WTC11 (cell line): ENCODE results near the gene CCR2.

Experiments
- CBFB ChIP-seq: sonication (generic); formaldehyde crosslinking; IDR thresholded peaks from 2 replicates; pipeline ENCODE4 v1.8.1; 2022; ENCODE audit warnings: mild to moderate bottlenecking, low read depth, missing genetic modification reagents
- CREB1 ChIP-seq: sonication (generic); formaldehyde crosslinking; IDR thresholded peaks from 2 replicates; pipeline ENCODE4 v1.8.0; 2023; ENCODE audit warnings: mild to moderate bottlenecking, missing genetic modification reagents
- CTCF ChIP-seq: fragments of 200-600 bp; IDR thresholded peaks from 2 replicates; pipeline ENCODE4 v1.8.0; 2022; ENCODE audit warnings: antibody characterized with exemption
- GABPB1 ChIP-seq: sonication (generic); formaldehyde crosslinking; IDR thresholded peaks from 2 replicates; pipeline ENCODE4 v1.8.1; 2023; ENCODE audit warnings: mild to moderate bottlenecking, missing genetic modification reagents
- GTF2I ChIP-seq: fragments of 250-450 bp; sonication (Bioruptor Pico); conservative IDR thresholded peaks from 2 replicates; pipeline ENCODE4 v1.4.0; 2021; ENCODE audit warnings: mild to moderate bottlenecking
- JUN ChIP-seq: sonication (generic); formaldehyde crosslinking; IDR thresholded peaks from 2 replicates; pipeline ENCODE4 v1.8.0; 2023; ENCODE audit warnings: mild to moderate bottlenecking, missing genetic modification reagents
- NR2C2 ChIP-seq: sonication (generic); formaldehyde crosslinking; IDR thresholded peaks from 2 replicates; pipeline ENCODE4 v1.8.0; 2022; ENCODE audit warnings: mild to moderate bottlenecking, missing genetic modification reagents
- RELA ChIP-seq: sonication (generic); formaldehyde crosslinking; IDR thresholded peaks from 2 replicates; pipeline ENCODE4 v1.8.1; 2022; ENCODE audit warnings: missing genetic modification reagents, mild to moderate bottlenecking, borderline replicate concordance
- USF1 ChIP-seq: sonication (generic); formaldehyde crosslinking; IDR thresholded peaks from 2 replicates; pipeline ENCODE4 v1.8.0; 2022; ENCODE audit warnings: mild to moderate bottlenecking, missing genetic modification reagents
- ZNF232 ChIP-seq: sonication (generic); formaldehyde crosslinking; IDR thresholded peaks from 2 replicates; pipeline ENCODE4 v1.8.0; 2022; ENCODE audit warnings: mild to moderate bottlenecking, missing genetic modification reagents
- TF ChIP-seq, protein P1 (sequence below): sonication (generic); formaldehyde crosslinking; IDR thresholded peaks from 2 replicates; pipeline ENCODE4 v1.8.1; 2023; ENCODE audit warnings: mild to moderate bottlenecking, missing genetic modification reagents, borderline replicate concordance

- TF ChIP-seq ZNF232 = no peak
- no peak for TF ChIP-seq GABPB1 (CRISPR knock-in tag)
- TF ChIP-seq GTF2I (CRISPR knock-in tag) = no peak
- no peak for TF ChIP-seq NR2C2 (CRISPR knock-in tag)
- no peak for TF ChIP-seq CTCF
- no peak for TF ChIP-seq USF1 (CRISPR knock-in tag)
- no peak for TF ChIP-seq RELA (CRISPR knock-in tag)
- no peak for TF ChIP-seq CBFB (CRISPR knock-in tag)
- no peak for TF ChIP-seq CREB1
- TF ChIP-seq, protein P1, sequence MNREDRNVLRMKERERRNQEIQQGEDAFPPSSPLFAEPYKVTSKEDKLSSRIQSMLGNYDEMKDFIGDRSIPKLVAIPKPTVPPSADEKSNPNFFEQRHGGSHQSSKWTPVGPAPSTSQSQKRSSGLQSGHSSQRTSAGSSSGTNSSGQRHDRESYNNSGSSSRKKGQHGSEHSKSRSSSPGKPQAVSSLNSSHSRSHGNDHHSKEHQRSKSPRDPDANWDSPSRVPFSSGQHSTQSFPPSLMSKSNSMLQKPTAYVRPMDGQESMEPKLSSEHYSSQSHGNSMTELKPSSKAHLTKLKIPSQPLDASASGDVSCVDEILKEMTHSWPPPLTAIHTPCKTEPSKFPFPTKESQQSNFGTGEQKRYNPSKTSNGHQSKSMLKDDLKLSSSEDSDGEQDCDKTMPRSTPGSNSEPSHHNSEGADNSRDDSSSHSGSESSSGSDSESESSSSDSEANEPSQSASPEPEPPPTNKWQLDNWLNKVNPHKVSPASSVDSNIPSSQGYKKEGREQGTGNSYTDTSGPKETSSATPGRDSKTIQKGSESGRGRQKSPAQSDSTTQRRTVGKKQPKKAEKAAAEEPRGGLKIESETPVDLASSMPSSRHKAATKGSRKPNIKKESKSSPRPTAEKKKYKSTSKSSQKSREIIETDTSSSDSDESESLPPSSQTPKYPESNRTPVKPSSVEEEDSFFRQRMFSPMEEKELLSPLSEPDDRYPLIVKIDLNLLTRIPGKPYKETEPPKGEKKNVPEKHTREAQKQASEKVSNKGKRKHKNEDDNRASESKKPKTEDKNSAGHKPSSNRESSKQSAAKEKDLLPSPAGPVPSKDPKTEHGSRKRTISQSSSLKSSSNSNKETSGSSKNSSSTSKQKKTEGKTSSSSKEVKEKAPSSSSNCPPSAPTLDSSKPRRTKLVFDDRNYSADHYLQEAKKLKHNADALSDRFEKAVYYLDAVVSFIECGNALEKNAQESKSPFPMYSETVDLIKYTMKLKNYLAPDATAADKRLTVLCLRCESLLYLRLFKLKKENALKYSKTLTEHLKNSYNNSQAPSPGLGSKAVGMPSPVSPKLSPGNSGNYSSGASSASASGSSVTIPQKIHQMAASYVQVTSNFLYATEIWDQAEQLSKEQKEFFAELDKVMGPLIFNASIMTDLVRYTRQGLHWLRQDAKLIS (CRISPR knock-in tag) = no peak
- TF ChIP-seq JUN (CRISPR knock-in tag) = no peak
Measured at GRCh38 chr3:46369675-46370132, 15.8 kb downstream of the CCR2 start.
